Endodermal cell (in vitro differentiated cells): Measurements from ENCODE around the gene RBM12. TPM values are rescaled to one million over a fixed set of nuclear protein-coding genes. Genes with fewer than 3 reads are reported as not detected.

Experiments
- DNase-seq: peaks from one replicate; pipeline ENCODE4 v3.0.0-alpha.2; 2017
- H3K27ac ChIP-seq: 2 replicates; pipeline ENCODE4 v1.5.1; 2013; ENCODE audit warnings: mild to moderate bottlenecking, low read depth, low read length, moderate library complexity
- H3K27me3 ChIP-seq: 2 replicates; pipeline ENCODE4 v1.6.1; 2013; ENCODE audit warnings: mild to moderate bottlenecking, low read length, moderate library complexity; ENCODE audit not compliant: insufficient read depth, control insufficient read depth, poor library complexity, severe bottlenecking
- H3K36me3 ChIP-seq: 2 replicates; pipeline ENCODE4 v1.7.0; 2013; ENCODE audit warnings: mild to moderate bottlenecking, low read length, moderate library complexity; ENCODE audit not compliant: control insufficient read depth, insufficient read depth
- H3K4me1 ChIP-seq: one replicate; pipeline ENCODE4 v1.7.0; 2013; ENCODE audit warnings: low read length; ENCODE audit not compliant: control insufficient read depth, insufficient read depth
- H3K4me3 ChIP-seq: 2 replicates; pipeline ENCODE4 v1.5.1; 2013; ENCODE audit warnings: mild to moderate bottlenecking, low read length, moderate library complexity
- H3K9ac ChIP-seq: 2 replicates; pipeline ENCODE4 v1.6.1; 2013; ENCODE audit warnings: mild to moderate bottlenecking, low read length, moderate library complexity; ENCODE audit not compliant: poor library complexity, severe bottlenecking; ENCODE audit errors: extremely low read depth
- H3K9me3 ChIP-seq: 2 replicates; pipeline ENCODE4 v1.6.1; 2013; ENCODE audit warnings: mild to moderate bottlenecking, low read length, moderate library complexity; ENCODE audit not compliant: control insufficient read depth
- H3K27ac Mint-ChIP-seq: 2 replicates; pipeline ENCODE4 v1.8.0; 2020; ENCODE audit warnings: mixed read lengths
- H3K27me3 Mint-ChIP-seq: 2 replicates; pipeline ENCODE4 v1.8.0; 2021; ENCODE audit warnings: mild to moderate bottlenecking, mixed read lengths; ENCODE audit not compliant: insufficient read depth
- H3K36me3 Mint-ChIP-seq: 2 replicates; pipeline ENCODE4 v1.8.0; 2020; ENCODE audit warnings: low read depth, mixed read lengths
- H3K4me1 Mint-ChIP-seq: 2 replicates; pipeline ENCODE4 v1.8.0; 2020; ENCODE audit warnings: mixed read lengths
- H3K4me3 Mint-ChIP-seq: 2 replicates; pipeline ENCODE4 v1.8.0; 2020; ENCODE audit warnings: mild to moderate bottlenecking, moderate library complexity, mixed read lengths
- H3K9me3 Mint-ChIP-seq: 2 replicates; pipeline ENCODE4 v1.8.0; 2020; ENCODE audit warnings: mild to moderate bottlenecking, mixed read lengths
- CTCF ChIP-seq: fragments of 200-600 bp; sonication (generic); conservative IDR thresholded peaks from 2 replicates; pipeline ENCODE4 v1.5.0; 2021; ENCODE audit warnings: antibody characterized with exemption, mild to moderate bottlenecking
- WGBS, 2 experiments: methylation state at CpG; one replicate each; pipeline versions ENCODE4 v1.1.5 to v1.1.7; 2013; ENCODE audit warnings: missing lambda C conversion rate in 2 of 2, mixed read lengths in 1 of 2; ENCODE audit not compliant: insufficient coverage in 1 of 2, insufficient read length in 1 of 2; 5-methylcytosine and 5-hydroxymethylcytosine counted together
- total RNA-seq, 2 donors: library from RNA; stranded (reverse); fragmentation: NEBNext Ultra II Directional in 1 of 2; extraction: Animal tissue kit (Norgen Biotek cat#: 25700) in 1 of 2; gene quantifications; 2 replicates in 1 of 2; 3 replicates in 1 of 2; pipeline ENCODE4 v1.2.1, GENCODE V29; 2021

The RBM12 gene
- total RNA-seq, 2 donors from 2014 or later, result 106 to 158 TPM

- Histone ChIP-seq H3K27ac (no peak overlapping the region), H3K9me3 (no peaks in the 10 kb centered on the region), H3K9ac (no peak overlapping the region), H3K4me3 (peak overlapping the region; percentile 75), H3K27me3 (peaks cover 58% of the 10 kb centered on the region), H3K4me1 (no peaks in the 10 kb centered on the region), H3K36me3 (no peaks in the 10 kb centered on the region)
- TF ChIP-seq CTCF, result no peak
- Mint-ChIP-seq H3K4me1 (peaks cover 11% of the 10 kb centered on the region), H3K36me3 (no peaks in the 10 kb centered on the region), H3K27me3 (peaks cover 76% of the 10 kb centered on the region), H3K4me3 (peak overlapping the region; percentile 55), H3K9me3 (no peaks in the 10 kb centered on the region), H3K27ac (no peak overlapping the region)
- no peak for DNase-seq
- 64 to 90% methylated on average over 9 to 29 of the region's 30 CpGs for WGBS, 2 experiments
Measured at GRCh38 chr20:35601990-35602389, 62.7 kb downstream of the RBM12 start.

- no peaks in the 10 kb centered on the region for H3K9me3 Mint-ChIP-seq
- Histone ChIP-seq H3K9ac (no peak overlapping the region), H3K9me3 (no peaks in the 10 kb centered on the region), H3K36me3 (no peaks in the 10 kb centered on the region), H3K27ac (no peak overlapping the region), H3K4me3 (peak overlapping the region; percentile 75), H3K27me3 (peaks cover 58% of the 10 kb centered on the region), H3K4me1 (no peaks in the 10 kb centered on the region)
- peaks cover 79% of the 10 kb centered on the region for H3K27me3 Mint-ChIP-seq
- H3K27ac Mint-ChIP-seq, result no peak overlapping the region
- H3K4me3 Mint-ChIP-seq, result peak overlapping the region; percentile 55
- peaks cover 11% of the 10 kb centered on the region for H3K4me1 Mint-ChIP-seq
- peak; percentile 60 for TF ChIP-seq CTCF
- peak; percentile 92 for DNase-seq
- 1 to 2% methylated on average over 32 to 103 of the region's 103 CpGs for WGBS, 2 experiments
- H3K36me3 Mint-ChIP-seq, result no peaks in the 10 kb centered on the region
Measured at GRCh38 chr20:35600993-35601973, 63.4 kb downstream of the RBM12 start.

- Histone ChIP-seq H3K4me3 (peak overlapping the region; percentile 75), H3K36me3 (no peaks in the 10 kb centered on the region), H3K9ac (no peak overlapping the region), H3K27ac (no peak overlapping the region), H3K9me3 (no peaks in the 10 kb centered on the region), H3K4me1 (no peaks in the 10 kb centered on the region), H3K27me3 (peaks cover 58% of the 10 kb centered on the region)
- Mint-ChIP-seq H3K9me3 (no peaks in the 10 kb centered on the region), H3K27ac (no peak overlapping the region), H3K4me3 (peak overlapping the region; percentile 55), H3K4me1 (peaks cover 11% of the 10 kb centered on the region), H3K36me3 (no peaks in the 10 kb centered on the region), H3K27me3 (peaks cover 79% of the 10 kb centered on the region)
- peak; percentile 82 for DNase-seq
- 37 to 43% methylated on average over 19 to 34 of the region's 34 CpGs for WGBS, 2 experiments
- TF ChIP-seq CTCF, result no peak
Measured at GRCh38 chr20:35600176-35600992, 64.3 kb downstream of the RBM12 start.
